ENCODE results near the gene NUDT5. TPM values are rescaled to one million over a fixed set of nuclear protein-coding genes. Genes with fewer than 3 reads are reported as not detected.
A peak's percentile ranks its signal among the peaks of the same experiment; 100 is the strongest.

Gene NUDT5
- total RNA-seq, 1 donor = 51.0 TPM

DNA sequence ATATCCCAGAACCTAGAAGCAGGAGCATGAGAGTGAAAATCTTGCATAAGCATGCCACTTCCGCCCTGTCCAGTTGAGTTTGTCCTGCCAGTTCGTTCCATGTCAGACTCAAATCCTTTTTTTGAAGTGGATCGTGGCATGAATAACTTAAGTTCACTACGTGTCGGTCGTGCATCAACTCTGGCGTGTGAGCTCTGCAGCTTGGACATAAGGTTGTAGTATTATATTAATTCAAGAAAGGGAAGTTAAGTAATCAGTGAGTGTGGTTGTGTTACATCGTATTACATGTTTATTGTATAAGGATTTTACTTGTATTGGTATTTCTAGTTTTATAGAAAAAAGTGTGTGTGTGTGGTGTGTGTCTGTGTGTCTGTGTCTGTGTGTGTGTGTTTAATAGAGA lies 23.3 kb upstream of the NUDT5 start:
- H2AFZ ChIP-seq (ENCODE audit: low read length) = no peak overlapping the region
- H3K79me2 ChIP-seq (ENCODE audit: insufficient read depth, low read length) = peaks cover 24% of the 10 kb centered on the region
- H3K27ac ChIP-seq (ENCODE audit: low read depth, low read length) = no peak overlapping the region
- no peak overlapping the region for H3K4me3 ChIP-seq (ENCODE audit: insufficient read depth, low read length)
- peaks cover 20% of the 10 kb centered on the region for H3K4me1 ChIP-seq (ENCODE audit: insufficient read depth, low read length)
- no peaks in the 10 kb centered on the region for H4K20me1 ChIP-seq (ENCODE audit: insufficient read depth, low read length)
- no peaks in the 10 kb centered on the region for H3K9me3 ChIP-seq (ENCODE audit: low read depth, low read length)
- H3K27me3 ChIP-seq (ENCODE audit: insufficient read depth, low read length) = no peaks in the 10 kb centered on the region
- H3K4me2 ChIP-seq (ENCODE audit: insufficient read depth, low read length) = no peak overlapping the region
- no peak for DNase-seq (ENCODE audit: insufficient read length, low spot score, missing footprints)
- TF ChIP-seq, protein P1, sequence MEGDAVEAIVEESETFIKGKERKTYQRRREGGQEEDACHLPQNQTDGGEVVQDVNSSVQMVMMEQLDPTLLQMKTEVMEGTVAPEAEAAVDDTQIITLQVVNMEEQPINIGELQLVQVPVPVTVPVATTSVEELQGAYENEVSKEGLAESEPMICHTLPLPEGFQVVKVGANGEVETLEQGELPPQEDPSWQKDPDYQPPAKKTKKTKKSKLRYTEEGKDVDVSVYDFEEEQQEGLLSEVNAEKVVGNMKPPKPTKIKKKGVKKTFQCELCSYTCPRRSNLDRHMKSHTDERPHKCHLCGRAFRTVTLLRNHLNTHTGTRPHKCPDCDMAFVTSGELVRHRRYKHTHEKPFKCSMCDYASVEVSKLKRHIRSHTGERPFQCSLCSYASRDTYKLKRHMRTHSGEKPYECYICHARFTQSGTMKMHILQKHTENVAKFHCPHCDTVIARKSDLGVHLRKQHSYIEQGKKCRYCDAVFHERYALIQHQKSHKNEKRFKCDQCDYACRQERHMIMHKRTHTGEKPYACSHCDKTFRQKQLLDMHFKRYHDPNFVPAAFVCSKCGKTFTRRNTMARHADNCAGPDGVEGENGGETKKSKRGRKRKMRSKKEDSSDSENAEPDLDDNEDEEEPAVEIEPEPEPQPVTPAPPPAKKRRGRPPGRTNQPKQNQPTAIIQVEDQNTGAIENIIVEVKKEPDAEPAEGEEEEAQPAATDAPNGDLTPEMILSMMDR (IDR thresholded peaks at IDR 0.05; ENCODE audit: extremely low read depth, low read depth, low read length) = no peak
- H3K36me3 ChIP-seq (ENCODE audit: insufficient read depth, low read length) = peaks cover 34% of the 10 kb centered on the region

DNA sequence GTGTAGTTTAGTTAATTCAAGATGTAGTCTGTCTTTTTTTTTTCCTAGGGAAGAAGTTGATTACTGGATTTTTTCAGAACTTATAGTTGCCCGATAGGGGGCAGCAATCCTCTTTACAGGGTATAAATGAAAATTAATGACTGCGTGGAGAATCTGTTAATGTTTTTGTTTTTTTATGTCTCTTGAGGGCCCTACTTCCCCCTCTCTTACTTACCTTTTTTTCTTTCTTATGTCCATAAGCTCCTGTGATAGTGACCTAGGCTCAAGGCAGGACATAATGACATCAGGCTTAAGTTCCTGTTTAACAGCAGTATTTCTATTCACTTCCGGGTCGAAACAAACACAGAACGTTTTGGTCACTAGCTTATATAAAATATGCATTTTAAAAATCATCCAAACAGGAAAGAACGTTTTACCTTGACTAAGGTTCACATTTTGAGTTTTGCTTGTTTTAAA lies 19.1 kb upstream of the NUDT5 start:
- Histone ChIP-seq H3K79me2 (ENCODE audit: insufficient read depth, low read length) (peaks cover 9% of the 10 kb centered on the region), H3K4me2 (ENCODE audit: insufficient read depth, low read length) (peak overlapping the region; percentile 81), H3K9me3 (ENCODE audit: low read depth, low read length) (no peaks in the 10 kb centered on the region), H3K4me1 (ENCODE audit: insufficient read depth, low read length) (peaks cover 6% of the 10 kb centered on the region), H3K4me3 (ENCODE audit: insufficient read depth, low read length) (peak overlapping the region; percentile 49), H2AFZ (ENCODE audit: low read length) (peak overlapping the region; percentile 75), H3K27me3 (ENCODE audit: insufficient read depth, low read length) (no peaks in the 10 kb centered on the region), H3K27ac (ENCODE audit: low read depth, low read length) (peak overlapping the region; percentile 60), H3K36me3 (ENCODE audit: insufficient read depth, low read length) (peaks cover 49% of the 10 kb centered on the region), H4K20me1 (ENCODE audit: insufficient read depth, low read length) (no peaks in the 10 kb centered on the region)
- TF ChIP-seq, protein P1 (IDR thresholded peaks at IDR 0.05; ENCODE audit: extremely low read depth, low read depth, low read length) = peak; percentile 83
- DNase-seq (ENCODE audit: insufficient read length, low spot score, missing footprints) = no peak

DNA sequence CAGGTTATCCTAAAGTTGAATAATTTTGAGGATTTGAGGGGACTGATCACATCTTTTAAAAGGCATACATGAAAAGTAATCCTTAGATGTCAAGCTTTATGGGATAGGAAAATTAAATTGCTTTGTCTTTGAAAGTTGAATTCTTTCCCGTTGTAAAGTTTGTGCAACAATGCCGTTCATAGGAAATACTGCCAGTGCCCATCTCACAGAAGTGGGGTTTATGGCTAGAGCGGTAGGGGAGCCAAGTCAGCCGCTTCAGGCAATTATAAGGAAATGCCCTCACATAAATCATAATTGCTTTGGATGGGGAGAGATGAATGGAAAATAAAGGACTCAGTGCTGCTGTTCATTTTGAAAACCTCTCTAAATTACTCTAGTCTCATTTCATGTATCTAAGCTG lies 18.4 kb upstream of the NUDT5 start:
- no peaks in the 10 kb centered on the region for H3K9me3 ChIP-seq (ENCODE audit: low read depth, low read length)
- H2AFZ ChIP-seq (ENCODE audit: low read length) = peak overlapping the region; percentile 75
- no peak overlapping the region for H3K4me3 ChIP-seq (ENCODE audit: insufficient read depth, low read length)
- TF ChIP-seq, protein P1 (IDR thresholded peaks at IDR 0.05; ENCODE audit: extremely low read depth, low read depth, low read length) = no peak
- peak overlapping the region; percentile 81 for H3K4me2 ChIP-seq (ENCODE audit: insufficient read depth, low read length)
- no peaks in the 10 kb centered on the region for H4K20me1 ChIP-seq (ENCODE audit: insufficient read depth, low read length)
- H3K27ac ChIP-seq (ENCODE audit: low read depth, low read length) = peak overlapping the region; percentile 60
- no peak for DNase-seq (ENCODE audit: insufficient read length, low spot score, missing footprints)
- peaks cover 48% of the 10 kb centered on the region for H3K36me3 ChIP-seq (ENCODE audit: insufficient read depth, low read length)
- peaks cover 7% of the 10 kb centered on the region for H3K79me2 ChIP-seq (ENCODE audit: insufficient read depth, low read length)
- peaks cover 6% of the 10 kb centered on the region for H3K4me1 ChIP-seq (ENCODE audit: insufficient read depth, low read length)
- H3K27me3 ChIP-seq (ENCODE audit: insufficient read depth, low read length) = no peaks in the 10 kb centered on the region

- no peak overlapping the region for H3K4me3 ChIP-seq (ENCODE audit: insufficient read depth, low read length)
These were observed 17.9 kb upstream of the NUDT5 start for GRCh38 chr10:12213621-12214020.

More at GRCh38 chr10:12213621-12214020, 17.9 kb upstream of the NUDT5 start:
- peaks cover 6% of the 10 kb centered on the region for H3K4me1 ChIP-seq (ENCODE audit: insufficient read depth, low read length)
- H3K79me2 ChIP-seq (ENCODE audit: insufficient read depth, low read length) = peaks cover 11% of the 10 kb centered on the region
- H2AFZ ChIP-seq (ENCODE audit: low read length) = no peak overlapping the region
- peaks cover 44% of the 10 kb centered on the region for H3K36me3 ChIP-seq (ENCODE audit: insufficient read depth, low read length)
- no peaks in the 10 kb centered on the region for H4K20me1 ChIP-seq (ENCODE audit: insufficient read depth, low read length)
- TF ChIP-seq, protein P1 (IDR thresholded peaks at IDR 0.05; ENCODE audit: extremely low read depth, low read depth, low read length) = no peak
- H3K27ac ChIP-seq (ENCODE audit: low read depth, low read length) = peak overlapping the region; percentile 60
- no peaks in the 10 kb centered on the region for H3K9me3 ChIP-seq (ENCODE audit: low read depth, low read length)
- no peak for DNase-seq (ENCODE audit: insufficient read length, low spot score, missing footprints)
- H3K4me2 ChIP-seq (ENCODE audit: insufficient read depth, low read length) = no peak overlapping the region
- no peaks in the 10 kb centered on the region for H3K27me3 ChIP-seq (ENCODE audit: insufficient read depth, low read length)

Data from osteoblast (primary cell).